HepG2 (cell line): ENCODE results near the gene MYPN. TPM values are rescaled to one million over a fixed set of nuclear protein-coding genes. Genes with fewer than 3 reads are reported as not detected.

Source experiments
- ATAC-seq: fragments of 200-7000 bp; cut with Tn5 transposase; 3 replicates; pipeline ENCODE4 v1.9.1; 2020; ENCODE audit warnings: mild to moderate bottlenecking, moderate library complexity
- BruUV-seq: library from RNA; stranded (reverse); fragments of 400-500 nt; replicated peaks from 2 replicates; lab custom pipeline; 2021; lab: Mats Ljungman, UMichigan
- CTCF ChIA-PET: fragments of 300-600 bp; formaldehyde crosslinking; extraction: SDS; loops from one replicate; lab custom pipeline; 2021; ENCODE audit warnings: low total read pairs, inconsistent platforms, low intra/inter-chr PET ratio; lab: Yijun Ruan, JAX
- POLR2A ChIA-PET: fragments of 350-600 bp; sonication (Branson Sonifier 250); formaldehyde crosslinking; loops from one replicate; lab custom pipeline; 2020; ENCODE audit warnings: antibody characterized with exemption, inconsistent platforms; lab: Yijun Ruan, JAX
- DNase-seq: peaks from one replicate; pipeline ENCODE4 v3.0.0-alpha.2; 2015; ENCODE audit warnings: low spot score
- FAIRE-seq: peaks from 3 replicates; lab custom pipeline; 2011; peaks lifted over from hg19 to GRCh38; lab: Jason Lieb, UNC
- H2AFZ ChIP-seq: one replicate; pipeline ENCODE4 v1.6.1; 2011; ENCODE audit warnings: low read length, inconsistent platforms
- H3K27ac ChIP-seq: fragments of 300-600 bp; 3 replicates; pipeline ENCODE4 v1.8.0; 2011; ENCODE audit warnings: mixed run types, mild to moderate bottlenecking, mixed read lengths, low read length, inconsistent platforms; ENCODE audit not compliant: insufficient read depth; ENCODE audit errors: extremely low read length
- H3K27me3 ChIP-seq, 2 experiments: fragments of 200-600 bp in 1 of 2; 2 replicates in 1 of 2; 3 replicates in 1 of 2; pipeline versions ENCODE4 v1.6.0 to v1.8.0; 2011; ENCODE audit warnings: low read length in 2 of 2, mild to moderate bottlenecking in 2 of 2, moderate library complexity in 2 of 2, inconsistent platforms in 1 of 2; ENCODE audit not compliant: insufficient read depth in 2 of 2, control insufficient read depth in 1 of 2
- H3K36me3 ChIP-seq, 2 experiments: fragments of 200-600 bp in 1 of 2; replicated peaks in 1 of 2; 2 replicates in 1 of 2; 3 replicates in 1 of 2; pipeline versions ENCODE4 v1.5.1 to v1.8.0; 2011; ENCODE audit warnings: low read length in 2 of 2, inconsistent platforms in 1 of 2; ENCODE audit not compliant: insufficient read depth in 2 of 2, control insufficient read depth in 1 of 2
- H3K4me1 ChIP-seq: 2 replicates; pipeline ENCODE4 v1.5.1; 2012; ENCODE audit warnings: low read length, inconsistent platforms; ENCODE audit not compliant: insufficient read depth
- H3K4me2 ChIP-seq: 2 replicates; pipeline ENCODE4 v1.6.0; 2011; ENCODE audit warnings: low read depth, low read length, inconsistent platforms
- H3K4me3 ChIP-seq, 3 experiments: fragments of 200-600 bp in 1 of 3; sonication (generic), shearing (Covaris generic) in 1 of 3; replicated peaks in 1 of 3; 2 replicates each; pipeline ENCODE4 v1.5.1; 2011 to 2016; ENCODE audit warnings: low read length in 3 of 3, inconsistent platforms in 2 of 3, low read depth in 2 of 3, mild to moderate bottlenecking in 2 of 3, control low read depth in 1 of 3, mixed read lengths in 1 of 3; ENCODE audit not compliant: insufficient read depth in 1 of 3
- H3K79me2 ChIP-seq: one replicate; pipeline ENCODE4 v1.6.1; 2011; ENCODE audit warnings: low read length, inconsistent platforms; ENCODE audit not compliant: insufficient read depth
- H3K9ac ChIP-seq: 2 replicates; pipeline ENCODE4 v1.6.0; 2011; ENCODE audit warnings: mild to moderate bottlenecking, low read depth, low read length, inconsistent platforms; ENCODE audit not compliant: insufficient read depth
- H3K9me3 ChIP-seq: 2 replicates; pipeline ENCODE4 v1.5.1; 2012; ENCODE audit warnings: mild to moderate bottlenecking, low read length
- H4K20me1 ChIP-seq: 2 replicates; pipeline ENCODE4 v1.6.0; 2011; ENCODE audit warnings: inconsistent platforms, mild to moderate bottlenecking, low read length, moderate library complexity; ENCODE audit not compliant: insufficient read depth
- E2F2 ChIP-seq: sonication (generic); formaldehyde crosslinking; IDR thresholded peaks from 2 replicates; pipeline ENCODE4 v1.4.0; 2020; ENCODE audit warnings: missing genetic modification reagents, borderline replicate concordance
- FLYWCH1 ChIP-seq: sonication (generic); formaldehyde crosslinking; IDR thresholded peaks from 2 replicates; pipeline ENCODE4 v1.8.1; 2023; ENCODE audit warnings: mild to moderate bottlenecking, missing genetic modification reagents
- MTF1 ChIP-seq: sonication (generic); formaldehyde crosslinking; IDR thresholded peaks from 2 replicates; pipeline ENCODE4 v1.5.0; 2020; ENCODE audit warnings: missing genetic modification reagents
- MYNN ChIP-seq: sonication (generic); formaldehyde crosslinking; IDR thresholded peaks from 2 replicates; pipeline ENCODE4 v1.4.0; 2020; ENCODE audit warnings: mild to moderate bottlenecking, low read depth, missing genetic modification reagents
- SRY ChIP-seq: sonication (generic); formaldehyde crosslinking; IDR thresholded peaks from 2 replicates; pipeline ENCODE4 v1.8.0; 2022; ENCODE audit warnings: mild to moderate bottlenecking, missing genetic modification reagents
- ZNF121 ChIP-seq: sonication (generic); formaldehyde crosslinking; IDR thresholded peaks from 2 replicates; pipeline ENCODE4 v1.5.0; 2020; ENCODE audit warnings: mild to moderate bottlenecking, missing genetic modification reagents
- ZNF878 ChIP-seq: sonication (generic); formaldehyde crosslinking; IDR thresholded peaks from 2 replicates; pipeline ENCODE4 v1.8.1; 2023; ENCODE audit warnings: mild to moderate bottlenecking, missing genetic modification reagents, moderate library complexity
- WGBS: methylation state at CpG from one replicate; pipeline ENCODE4 v1.1.6; 2017; ENCODE audit warnings: low lambda C conversion rate; 5-methylcytosine and 5-hydroxymethylcytosine counted together
- in situ Hi-C: cut with HindIII; loops from 2 replicates; pipeline ENCODE4 v1.10.0; 2017; ENCODE audit warnings: low pct_unique_long_range_greater_than_20kb; ENCODE audit not compliant: extremely low pct_ligation_motif_present
- intact Hi-C: fragments of 100-400 bp; cut with micrococcal nuclease; formaldehyde crosslinking; loops from one replicate; pipeline ENCODE4 v1.10.0; 2022; ENCODE audit not compliant: unreplicated experiment
- polyA plus RNA-seq, 8 experiments: library from polyadenylated mRNA; depleted of rRNA in 3 of 8; stranded (reverse) in 7 of 8; unstranded in 1 of 8; fragments of >200 nt; fragmentation: Illumina TruSeq in 4 of 8; extraction: Trizol in 4 of 8; gene quantifications; 2 replicates each; pipeline versions ENCODE4 v1.2.1 to v1.2.3, GENCODE V29; 2011 to 2016; ENCODE audit warnings: low read depth in 4 of 8, missing spikeins in 1 of 8, mixed read lengths in 1 of 8; ENCODE audit not compliant: insufficient read depth in 1 of 8
- total RNA-seq, 5 experiments: library from RNA; depleted of rRNA; stranded (reverse); fragments of >200 nt; fragmentation: Illumina TruSeq; extraction: Trizol; gene quantifications; 2 replicates each; pipeline ENCODE4 v1.2.3, GENCODE V29; 2016; ENCODE audit warnings: low read depth in 1 of 5
- TF ChIP-seq, protein P1 (sequence below): sonication (generic); formaldehyde crosslinking; IDR thresholded peaks from 2 replicates; pipeline ENCODE4 v1.4.0; 2020; ENCODE audit warnings: missing genetic modification reagents
- TF ChIP-seq, protein P2 (sequence below): sonication (generic); formaldehyde crosslinking; IDR thresholded peaks from 2 replicates; pipeline ENCODE4 v1.4.0; 2020; ENCODE audit warnings: missing genetic modification reagents

The MYPN gene
- total and polyA plus RNA-seq, 2 of the 13 experiments (the other 11 are each of a cell fraction or from before 2014, with no cell fraction given) = not detected

DNA sequence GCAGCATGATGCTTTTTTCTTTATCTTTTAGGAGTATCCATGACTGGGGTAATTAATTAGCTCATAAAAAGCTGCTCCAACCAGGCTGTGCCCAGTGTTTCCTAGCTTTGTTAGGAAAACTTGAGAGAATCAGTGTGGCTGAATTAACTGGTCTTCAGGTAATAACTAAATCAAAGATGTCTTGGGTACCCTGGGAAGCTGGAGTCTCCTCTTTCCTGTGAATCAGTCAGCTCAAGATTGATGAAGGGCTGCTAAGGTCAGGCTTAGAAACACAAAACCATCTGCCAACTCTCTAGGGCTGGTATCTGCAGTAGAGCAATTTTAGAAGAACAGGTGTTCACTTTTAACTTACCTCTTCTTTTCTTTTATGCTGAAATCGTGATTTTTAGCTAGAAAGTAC is 144.1 kb downstream of the MYPN start:
- H3K36me3 ChIP-seq = no peaks in the 10 kb centered on the region
- DNase-seq (no peak), FAIRE-seq (no peak), ATAC-seq (no peak)
- no TSS peak for BruUV-seq
- H3K4me3 ChIP-seq = no peak overlapping the region
- no peaks in the 10 kb centered on the region for H3K4me1 ChIP-seq
- H3K79me2 ChIP-seq = no peaks in the 10 kb centered on the region
- in situ Hi-C loops (no loop called here), intact Hi-C loops (no loop called here)
- WGBS = 0% methylated on average over 1 of the region's 1 CpG
- H3K9ac ChIP-seq = no peak overlapping the region
- no peaks in the 10 kb centered on the region for H3K9me3 ChIP-seq
- H3K4me2 ChIP-seq = no peak overlapping the region
- TF ChIP-seq ZNF878 (CRISPR knock-in tag) (no peak), FLYWCH1 (CRISPR knock-in tag) (no peak), ZNF121 (CRISPR knock-in tag) (no peak), SRY (no peak), MTF1 (CRISPR knock-in tag) (no peak), E2F2 (CRISPR knock-in tag) (no peak), MYNN (CRISPR knock-in tag) (no peak)
- TF ChIP-seq, protein P1, sequence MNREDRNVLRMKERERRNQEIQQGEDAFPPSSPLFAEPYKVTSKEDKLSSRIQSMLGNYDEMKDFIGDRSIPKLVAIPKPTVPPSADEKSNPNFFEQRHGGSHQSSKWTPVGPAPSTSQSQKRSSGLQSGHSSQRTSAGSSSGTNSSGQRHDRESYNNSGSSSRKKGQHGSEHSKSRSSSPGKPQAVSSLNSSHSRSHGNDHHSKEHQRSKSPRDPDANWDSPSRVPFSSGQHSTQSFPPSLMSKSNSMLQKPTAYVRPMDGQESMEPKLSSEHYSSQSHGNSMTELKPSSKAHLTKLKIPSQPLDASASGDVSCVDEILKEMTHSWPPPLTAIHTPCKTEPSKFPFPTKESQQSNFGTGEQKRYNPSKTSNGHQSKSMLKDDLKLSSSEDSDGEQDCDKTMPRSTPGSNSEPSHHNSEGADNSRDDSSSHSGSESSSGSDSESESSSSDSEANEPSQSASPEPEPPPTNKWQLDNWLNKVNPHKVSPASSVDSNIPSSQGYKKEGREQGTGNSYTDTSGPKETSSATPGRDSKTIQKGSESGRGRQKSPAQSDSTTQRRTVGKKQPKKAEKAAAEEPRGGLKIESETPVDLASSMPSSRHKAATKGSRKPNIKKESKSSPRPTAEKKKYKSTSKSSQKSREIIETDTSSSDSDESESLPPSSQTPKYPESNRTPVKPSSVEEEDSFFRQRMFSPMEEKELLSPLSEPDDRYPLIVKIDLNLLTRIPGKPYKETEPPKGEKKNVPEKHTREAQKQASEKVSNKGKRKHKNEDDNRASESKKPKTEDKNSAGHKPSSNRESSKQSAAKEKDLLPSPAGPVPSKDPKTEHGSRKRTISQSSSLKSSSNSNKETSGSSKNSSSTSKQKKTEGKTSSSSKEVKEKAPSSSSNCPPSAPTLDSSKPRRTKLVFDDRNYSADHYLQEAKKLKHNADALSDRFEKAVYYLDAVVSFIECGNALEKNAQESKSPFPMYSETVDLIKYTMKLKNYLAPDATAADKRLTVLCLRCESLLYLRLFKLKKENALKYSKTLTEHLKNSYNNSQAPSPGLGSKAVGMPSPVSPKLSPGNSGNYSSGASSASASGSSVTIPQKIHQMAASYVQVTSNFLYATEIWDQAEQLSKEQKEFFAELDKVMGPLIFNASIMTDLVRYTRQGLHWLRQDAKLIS (CRISPR knock-in tag) = no peak
- TF ChIP-seq, protein P2, sequence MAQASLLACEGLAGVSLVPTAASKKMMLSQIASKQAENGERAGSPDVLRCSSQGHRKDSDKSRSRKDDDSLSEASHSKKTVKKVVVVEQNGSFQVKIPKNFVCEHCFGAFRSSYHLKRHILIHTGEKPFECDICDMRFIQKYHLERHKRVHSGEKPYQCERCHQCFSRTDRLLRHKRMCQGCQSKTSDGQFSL = no peak
- no peak overlapping the region for H3K27ac ChIP-seq
- 0 out of 5 replicates have a peak, but pooled peaks cover 0 to 4% of the 10 kb centered on the region in 2 experiments for H3K27me3 ChIP-seq
- H2AFZ ChIP-seq = no peak overlapping the region
- CTCF ChIA-PET = no interaction called here
- POLR2A ChIA-PET = no interaction called here
- H4K20me1 ChIP-seq = no peaks in the 10 kb centered on the region
